Vagina (tissue), 2 donors: ENCODE data around the gene CRP. TPM values are rescaled to one million over a fixed set of nuclear protein-coding genes. Genes with fewer than 3 reads are reported as not detected.
A peak's percentile ranks its signal among the peaks of the same experiment; 100 is the strongest.

Experiments
- DNase-seq, 2 donors: peaks; one replicate each; pipeline ENCODE4 v3.0.0-alpha.2; 2017; ENCODE audit errors: extremely low spot score in 2 of 2
- H3K27ac ChIP-seq: fragments of 200-600 bp; sonication (generic); one replicate; pipeline ENCODE4 v1.5.1; 2019
- H3K27me3 ChIP-seq: fragments of 200-600 bp; sonication (generic); one replicate; pipeline ENCODE4 v1.5.1; 2019
- H3K36me3 ChIP-seq, 2 donors: fragments of 200-600 bp; sonication (generic); one replicate each; pipeline ENCODE4 v1.5.1; 2017 to 2019
- H3K4me1 ChIP-seq: fragments of 200-600 bp; sonication (generic); one replicate; pipeline ENCODE4 v1.5.1; 2019
- H3K4me3 ChIP-seq, 2 donors: fragments of 200-600 bp; sonication (generic); 1 replicate in 1 of 2; 2 replicates in 1 of 2; pipeline ENCODE4 v1.5.1; 2016 to 2019
- H3K9me3 ChIP-seq: fragments of 200-600 bp; sonication (generic); one replicate; pipeline ENCODE4 v1.5.1; 2019
- POLR2A ChIP-seq, 2 donors: fragments of 450-650 bp; IDR thresholded peaks; one replicate each; pipeline ENCODE4 v1.6.1; 2017; ENCODE audit warnings: antibody characterized with exemption in 2 of 2, mild to moderate bottlenecking in 2 of 2, moderate library complexity in 2 of 2
- POLR2AphosphoS5 ChIP-seq, 2 donors: sonication (generic); formaldehyde crosslinking; IDR thresholded peaks; one replicate each; pipeline ENCODE4 v1.9.0; 2017; ENCODE audit warnings: antibody characterized with exemption in 2 of 2, mild to moderate bottlenecking in 2 of 2, low read depth in 1 of 2; ENCODE audit not compliant: insufficient read depth in 1 of 2
- intact Hi-C: fragments of 100-400 bp; cut with DNase I; formaldehyde crosslinking; loops from one replicate; pipeline ENCODE4 v1.15.1; 2023
- total RNA-seq: library from RNA; depleted of rRNA; stranded (reverse); fragments of >200 nt; gene quantifications from one replicate; pipeline ENCODE4 v1.2.3, GENCODE V29; 2016
- TF ChIP-seq, protein P1 (sequence below), 3 experiments: fragments of 450-650 bp in 2 of 3; fragments of 200-600 bp in 1 of 3; sonication (generic) in 1 of 3; IDR thresholded peaks; one replicate each; pipeline ENCODE4 v1.5.1; 2017 to 2019; ENCODE audit warnings: antibody characterized with exemption in 3 of 3, mild to moderate bottlenecking in 2 of 3, moderate library complexity in 2 of 3

CRP gene
- total RNA-seq, 1 donor from 2014 or later = not detected

DNA sequence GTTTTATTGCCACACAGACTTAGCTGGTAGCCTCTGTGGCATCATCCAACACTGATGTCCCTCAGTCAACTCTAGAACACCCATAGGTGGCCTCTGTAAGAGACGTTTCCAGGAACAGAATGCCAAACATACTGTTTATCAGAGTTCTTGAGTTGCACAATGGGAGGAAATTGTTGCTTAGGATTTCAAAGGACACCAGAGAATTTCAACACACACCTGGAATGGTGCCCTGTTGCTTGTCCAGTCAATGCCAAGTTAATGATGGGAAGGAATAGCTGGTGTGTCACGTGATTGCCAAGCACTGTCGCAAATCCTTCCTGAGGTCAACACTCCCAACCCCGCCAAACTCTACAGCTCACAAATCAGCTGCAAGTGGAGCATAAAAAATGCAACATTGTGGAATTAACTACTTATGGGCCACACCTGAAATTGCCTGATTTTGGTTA lies 37.8 kb upstream of the CRP start:
- Histone ChIP-seq H3K36me3 (no peaks in the 10 kb centered on the region), H3K9me3 (no peaks in the 10 kb centered on the region), H3K27ac (no peak overlapping the region), H3K4me3 (no peak overlapping the region), H3K4me1 (no peaks in the 10 kb centered on the region), H3K27me3 (no peaks in the 10 kb centered on the region)
- no peak for DNase-seq
- peak in 1 of 2 donors; percentile 75 for TF ChIP-seq POLR2AphosphoS5 (IDR thresholded peaks at IDR 0.05; ENCODE audit: insufficient read depth in 1 of 2, low read depth in 1 of 2)
- TF ChIP-seq POLR2A (IDR thresholded peaks at IDR 0.05) = no peak
- intact Hi-C loops = no loop called here

DNA sequence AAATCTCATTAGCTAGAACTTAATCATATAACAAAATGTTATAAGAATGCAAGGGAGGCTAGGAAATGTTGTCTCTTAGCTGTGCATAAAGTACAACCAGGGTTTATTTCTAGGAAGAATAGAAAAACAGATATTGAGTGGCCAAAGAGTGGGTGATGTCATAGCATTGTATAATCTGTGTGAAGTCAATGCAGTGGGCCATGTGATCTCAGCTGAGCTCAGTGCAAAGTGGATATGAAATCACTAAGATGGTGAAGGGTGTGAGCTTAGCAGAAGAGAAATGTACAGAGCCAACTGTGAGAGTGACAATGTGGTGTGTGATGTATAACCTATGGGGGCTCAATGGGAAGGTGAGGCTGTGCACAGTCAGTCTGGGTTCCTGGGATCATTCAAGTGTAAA lies 36.6 kb upstream of the CRP start:
- Histone ChIP-seq H3K9me3 (no peaks in the 10 kb centered on the region), H3K27me3 (no peaks in the 10 kb centered on the region), H3K4me3 (no peak overlapping the region), H3K4me1 (no peaks in the 10 kb centered on the region), H3K27ac (no peak overlapping the region), H3K36me3 (no peaks in the 10 kb centered on the region)
- intact Hi-C loops = no loop called here
- no peak for DNase-seq
- TF ChIP-seq, protein P1, sequence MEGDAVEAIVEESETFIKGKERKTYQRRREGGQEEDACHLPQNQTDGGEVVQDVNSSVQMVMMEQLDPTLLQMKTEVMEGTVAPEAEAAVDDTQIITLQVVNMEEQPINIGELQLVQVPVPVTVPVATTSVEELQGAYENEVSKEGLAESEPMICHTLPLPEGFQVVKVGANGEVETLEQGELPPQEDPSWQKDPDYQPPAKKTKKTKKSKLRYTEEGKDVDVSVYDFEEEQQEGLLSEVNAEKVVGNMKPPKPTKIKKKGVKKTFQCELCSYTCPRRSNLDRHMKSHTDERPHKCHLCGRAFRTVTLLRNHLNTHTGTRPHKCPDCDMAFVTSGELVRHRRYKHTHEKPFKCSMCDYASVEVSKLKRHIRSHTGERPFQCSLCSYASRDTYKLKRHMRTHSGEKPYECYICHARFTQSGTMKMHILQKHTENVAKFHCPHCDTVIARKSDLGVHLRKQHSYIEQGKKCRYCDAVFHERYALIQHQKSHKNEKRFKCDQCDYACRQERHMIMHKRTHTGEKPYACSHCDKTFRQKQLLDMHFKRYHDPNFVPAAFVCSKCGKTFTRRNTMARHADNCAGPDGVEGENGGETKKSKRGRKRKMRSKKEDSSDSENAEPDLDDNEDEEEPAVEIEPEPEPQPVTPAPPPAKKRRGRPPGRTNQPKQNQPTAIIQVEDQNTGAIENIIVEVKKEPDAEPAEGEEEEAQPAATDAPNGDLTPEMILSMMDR (IDR thresholded peaks at IDR 0.05) = no peak
- TF ChIP-seq POLR2A (IDR thresholded peaks at IDR 0.05) (no peak), POLR2AphosphoS5 (IDR thresholded peaks at IDR 0.05; ENCODE audit: insufficient read depth in 1 of 2, low read depth in 1 of 2) (no peak)

DNA sequence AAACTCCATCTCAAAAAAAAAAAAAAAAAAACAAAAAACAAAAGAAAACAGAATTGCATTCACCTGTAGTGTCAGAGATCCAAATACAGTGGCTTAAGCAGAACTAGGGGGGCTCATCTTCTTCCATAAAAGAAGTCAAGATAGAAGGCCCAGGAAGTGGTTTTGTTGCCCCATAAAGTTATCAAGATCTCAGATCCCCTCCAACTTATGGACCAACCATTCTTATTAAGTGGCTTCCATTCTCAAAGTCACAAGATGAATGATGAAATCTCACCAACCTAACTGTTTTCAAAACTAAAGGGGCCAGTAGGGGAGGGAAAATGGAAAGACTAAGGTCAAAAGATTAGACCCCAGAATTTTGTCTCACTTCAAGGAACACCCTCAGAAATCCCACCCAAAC lies 36.2 kb upstream of the CRP start:
- intact Hi-C loops = no loop called here

DNA sequence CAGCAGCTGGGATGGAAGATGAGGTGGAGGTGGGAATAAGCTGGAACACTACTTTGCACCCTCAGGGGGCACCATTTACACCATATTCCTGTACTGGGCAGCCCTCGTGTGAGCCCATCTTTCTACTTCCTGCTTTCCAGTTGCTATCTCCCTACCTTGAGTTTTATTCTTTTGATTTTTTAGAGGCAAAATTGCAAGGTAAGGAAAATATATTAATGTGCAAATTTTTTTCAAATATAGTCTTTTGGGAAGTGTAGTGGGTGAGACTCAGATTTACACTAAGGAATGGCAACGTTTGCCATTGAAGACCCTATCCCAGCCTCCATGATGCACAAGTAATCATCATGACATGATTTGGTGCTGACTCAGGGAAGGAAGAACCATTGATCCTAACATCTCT lies 35.2 kb upstream of the CRP start:
- TF ChIP-seq, protein P1 (IDR thresholded peaks at IDR 0.05) = no peak
- TF ChIP-seq POLR2AphosphoS5 (IDR thresholded peaks at IDR 0.05; ENCODE audit: insufficient read depth in 1 of 2, low read depth in 1 of 2) = no peak
- no peak for TF ChIP-seq POLR2A (IDR thresholded peaks at IDR 0.05)
- Histone ChIP-seq H3K9me3 (no peaks in the 10 kb centered on the region), H3K36me3 (no peaks in the 10 kb centered on the region), H3K4me3 (no peak overlapping the region), H3K27me3 (no peaks in the 10 kb centered on the region), H3K27ac (no peak overlapping the region), H3K4me1 (no peaks in the 10 kb centered on the region)
- intact Hi-C loops = no loop called here
- no peak for DNase-seq

More for the DNA sequence above, 36.2 kb upstream of the CRP start:
- DNase-seq = no peak
- H3K36me3 ChIP-seq = no peaks in the 10 kb centered on the region
- no peaks in the 10 kb centered on the region for H3K4me1 ChIP-seq
- H3K27me3 ChIP-seq = no peaks in the 10 kb centered on the region
- H3K4me3 ChIP-seq = no peak overlapping the region
- H3K27ac ChIP-seq = no peak overlapping the region
- H3K9me3 ChIP-seq = no peaks in the 10 kb centered on the region
- no peak for TF ChIP-seq POLR2A (IDR thresholded peaks at IDR 0.05)
- TF ChIP-seq, protein P1 (IDR thresholded peaks at IDR 0.05) = no peak
- no peak for TF ChIP-seq POLR2AphosphoS5 (IDR thresholded peaks at IDR 0.05; ENCODE audit: insufficient read depth in 1 of 2, low read depth in 1 of 2)

GRCh38 chr1:159748370-159748769 lies 34.0 kb upstream of the CRP start:
- intact Hi-C loops = no loop called here
- Histone ChIP-seq H3K4me1 (no peaks in the 10 kb centered on the region), H3K27ac (no peak overlapping the region), H3K27me3 (no peaks in the 10 kb centered on the region), H3K9me3 (no peaks in the 10 kb centered on the region), H3K4me3 (no peak overlapping the region), H3K36me3 (no peaks in the 10 kb centered on the region)
- TF ChIP-seq POLR2AphosphoS5 (IDR thresholded peaks at IDR 0.05; ENCODE audit: insufficient read depth in 1 of 2, low read depth in 1 of 2) = no peak
- TF ChIP-seq POLR2A (IDR thresholded peaks at IDR 0.05) = no peak
- TF ChIP-seq, protein P1 (IDR thresholded peaks at IDR 0.05) = no peak
- DNase-seq = no peak
